ENCODE data around the gene VCPKMT.

- TF ChIP-seq, protein P1, sequence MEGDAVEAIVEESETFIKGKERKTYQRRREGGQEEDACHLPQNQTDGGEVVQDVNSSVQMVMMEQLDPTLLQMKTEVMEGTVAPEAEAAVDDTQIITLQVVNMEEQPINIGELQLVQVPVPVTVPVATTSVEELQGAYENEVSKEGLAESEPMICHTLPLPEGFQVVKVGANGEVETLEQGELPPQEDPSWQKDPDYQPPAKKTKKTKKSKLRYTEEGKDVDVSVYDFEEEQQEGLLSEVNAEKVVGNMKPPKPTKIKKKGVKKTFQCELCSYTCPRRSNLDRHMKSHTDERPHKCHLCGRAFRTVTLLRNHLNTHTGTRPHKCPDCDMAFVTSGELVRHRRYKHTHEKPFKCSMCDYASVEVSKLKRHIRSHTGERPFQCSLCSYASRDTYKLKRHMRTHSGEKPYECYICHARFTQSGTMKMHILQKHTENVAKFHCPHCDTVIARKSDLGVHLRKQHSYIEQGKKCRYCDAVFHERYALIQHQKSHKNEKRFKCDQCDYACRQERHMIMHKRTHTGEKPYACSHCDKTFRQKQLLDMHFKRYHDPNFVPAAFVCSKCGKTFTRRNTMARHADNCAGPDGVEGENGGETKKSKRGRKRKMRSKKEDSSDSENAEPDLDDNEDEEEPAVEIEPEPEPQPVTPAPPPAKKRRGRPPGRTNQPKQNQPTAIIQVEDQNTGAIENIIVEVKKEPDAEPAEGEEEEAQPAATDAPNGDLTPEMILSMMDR (IDR thresholded peaks at IDR 0.05) = no peak
- TF ChIP-seq POLR2A (IDR thresholded peaks at IDR 0.05) = no peak
These were observed 34.0 kb downstream of the VCPKMT start for GRCh38 chr14:50082308-50082742.

Measured in adrenal gland (tissue), 5 donors.